DMS53 treated with DMSO at 0.1 percent for 48 hours (cell line): ENCODE results near the gene SLC27A4.
A peak's percentile ranks its signal among the peaks of the same experiment; 100 is the strongest.
"Not testable (repeated sequence)": the region's sequence is repeated elsewhere in the genome, so short reads cannot be mapped to it uniquely, and the experiment has no call there.

Source experiments
- DNase-seq: peaks from one replicate; lab custom pipeline; 2025; ENCODE audit not compliant: unreplicated experiment; lab: John Stamatoyannopoulos, UW

The SLC27A4 gene

GRCh38 chr9:128323791-128324190 is 16.5 kb upstream of the SLC27A4 start:
- no peak for DNase-seq

DNA sequence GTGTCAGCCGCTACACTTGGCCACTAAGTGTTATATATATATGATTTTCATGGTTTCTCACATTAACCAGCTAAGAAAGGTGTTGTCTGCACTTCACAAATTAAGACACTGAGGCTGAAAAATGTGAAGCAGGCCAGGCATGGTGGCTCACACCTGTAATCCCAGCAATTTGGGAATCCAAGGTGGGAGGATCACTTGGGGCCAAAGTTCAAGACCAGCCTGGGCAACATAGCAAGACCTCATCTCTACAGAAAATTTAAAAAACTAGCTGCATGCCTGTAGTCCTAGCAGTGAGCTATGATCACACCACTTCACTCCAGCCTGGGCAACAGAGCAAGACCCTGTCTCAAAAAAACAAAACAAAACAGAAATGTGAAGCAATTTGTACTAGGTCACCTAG is 15.9 kb upstream of the SLC27A4 start:
- DNase-seq: no peak

DNA sequence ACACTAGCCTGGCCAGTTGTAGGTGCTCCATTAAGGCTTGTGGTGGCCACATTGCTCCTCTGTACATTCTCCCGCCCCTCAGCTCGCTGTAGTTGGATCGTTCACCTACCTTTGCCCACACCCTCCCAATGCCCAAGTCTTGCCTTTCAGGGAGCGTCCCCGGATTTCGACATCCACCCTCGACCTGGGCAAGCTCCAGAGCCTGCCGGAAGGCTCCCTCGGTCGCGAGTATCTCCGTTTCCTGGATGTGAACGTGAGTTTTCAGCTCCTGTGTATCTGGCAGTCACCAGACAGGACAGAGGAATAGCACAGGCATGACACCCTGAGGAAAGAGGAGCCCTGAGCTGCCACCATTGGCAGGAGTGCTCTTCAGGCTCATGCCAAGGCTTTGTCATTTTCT is 14.7 kb upstream of the SLC27A4 start:
- no peak for DNase-seq

DNA sequence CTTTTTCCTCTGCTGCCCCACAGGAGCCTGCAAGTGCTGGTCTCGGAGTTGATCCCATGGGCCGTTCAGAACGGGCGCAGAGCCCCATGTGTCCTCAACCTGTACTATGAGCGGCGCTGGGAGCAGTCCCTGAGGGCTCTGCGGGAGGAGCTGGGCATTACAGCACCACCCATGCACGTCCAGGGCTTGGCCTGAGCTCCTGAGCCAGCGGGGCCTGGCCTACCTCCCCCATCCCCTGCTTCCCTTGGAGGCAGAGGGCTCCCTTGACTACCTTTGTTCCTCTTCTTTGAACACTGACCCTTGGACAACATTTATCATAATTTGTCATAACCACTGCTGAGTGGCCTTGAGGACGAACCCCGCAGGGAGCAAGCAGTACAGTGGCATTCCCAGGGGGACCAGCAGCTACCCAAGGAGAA is 6.9 kb upstream of the SLC27A4 start:
- DNase-seq: no peak

GRCh38 chr9:128335161-128335560 is 5.2 kb upstream of the SLC27A4 start:
- DNase-seq: no peak

DNA sequence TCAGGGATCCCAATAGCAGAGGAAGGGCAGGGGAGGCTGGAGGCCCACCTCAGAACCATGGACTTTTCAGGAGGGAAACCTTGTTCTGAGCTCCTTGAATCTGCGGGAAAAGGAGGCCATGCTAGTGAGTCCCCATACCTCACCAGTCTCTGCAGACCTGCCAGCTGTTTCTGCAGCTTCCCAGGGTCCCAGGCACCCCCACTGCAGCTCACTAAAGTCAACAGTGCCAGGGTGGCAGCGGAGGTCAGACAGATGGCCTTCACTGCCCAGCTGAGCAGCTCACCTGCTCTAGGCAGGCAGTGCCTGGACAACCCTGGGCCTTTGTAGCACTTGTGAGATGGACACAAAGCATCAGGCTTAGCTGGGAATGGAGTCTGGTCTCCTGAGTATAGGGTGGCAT is 4.4 kb upstream of the SLC27A4 start:
- no peak for DNase-seq

- DNase-seq: no peak
These were observed 2.4 kb upstream of the SLC27A4 start for GRCh38 chr9:128337936-128338335.

DNA sequence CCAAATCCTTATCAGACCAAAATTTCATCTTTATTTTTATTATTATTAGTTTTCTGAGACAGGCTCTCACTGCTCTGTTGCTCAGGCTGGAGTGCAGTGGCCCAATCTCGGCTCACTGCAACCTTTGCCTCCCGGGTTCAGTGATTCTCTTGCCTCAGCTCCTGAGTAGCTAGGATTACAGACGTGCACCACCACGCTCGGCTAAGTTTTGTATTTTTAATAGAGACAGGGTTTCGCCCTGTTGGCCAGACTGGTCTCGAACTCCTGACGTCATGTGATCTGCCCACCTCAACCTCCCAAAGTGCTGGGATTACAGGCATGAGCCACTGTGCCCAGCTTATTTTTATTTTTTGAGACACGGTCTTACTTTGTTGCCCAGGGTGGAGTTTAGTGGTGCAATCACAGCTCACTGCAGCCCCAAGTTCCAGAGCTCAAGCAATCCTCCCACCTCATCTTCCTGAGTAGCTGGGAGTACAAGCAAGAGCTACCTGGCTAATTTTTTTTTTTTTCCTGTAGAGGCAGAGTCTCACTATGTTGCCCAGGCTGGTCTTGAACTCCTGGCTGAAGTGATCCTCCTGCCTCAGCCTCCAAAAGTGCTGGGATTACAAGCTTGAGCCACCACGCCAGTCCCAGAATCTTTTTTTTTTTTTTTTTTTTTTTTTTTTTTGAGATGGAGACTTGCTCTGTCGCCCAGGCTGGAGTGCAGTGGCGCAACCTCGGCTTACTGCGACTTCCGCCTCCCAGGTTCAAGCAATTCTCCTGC is 1.3 kb upstream of the SLC27A4 start:
- not testable (repeated sequence) for DNase-seq

GRCh38 chr9:128340691-128341434 is 536 bp downstream of the SLC27A4 start:
- DNase-seq: peak; percentile 18

DNA sequence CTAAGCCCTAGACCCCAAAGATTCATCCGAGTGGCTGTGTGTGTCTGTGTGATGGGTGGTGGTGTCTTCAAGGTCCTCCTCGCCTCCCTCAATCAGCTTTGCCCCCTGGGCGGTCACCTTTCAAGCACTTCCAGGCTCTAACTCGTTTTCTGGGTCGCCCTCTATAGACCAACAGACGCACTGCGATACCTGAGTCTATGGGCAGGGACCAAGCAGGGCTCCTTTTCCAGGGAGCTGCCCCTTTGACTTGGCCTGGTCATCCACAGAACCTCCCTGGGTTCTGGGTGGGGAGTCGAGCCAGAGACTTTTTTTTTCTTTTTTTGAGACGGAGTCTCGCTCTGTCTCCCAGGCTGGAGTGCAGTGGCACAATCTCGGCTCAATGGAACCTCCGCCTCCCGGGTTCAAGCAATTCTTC is 1.1 kb downstream of the SLC27A4 start:
- peak; percentile 71 for DNase-seq

DNA sequence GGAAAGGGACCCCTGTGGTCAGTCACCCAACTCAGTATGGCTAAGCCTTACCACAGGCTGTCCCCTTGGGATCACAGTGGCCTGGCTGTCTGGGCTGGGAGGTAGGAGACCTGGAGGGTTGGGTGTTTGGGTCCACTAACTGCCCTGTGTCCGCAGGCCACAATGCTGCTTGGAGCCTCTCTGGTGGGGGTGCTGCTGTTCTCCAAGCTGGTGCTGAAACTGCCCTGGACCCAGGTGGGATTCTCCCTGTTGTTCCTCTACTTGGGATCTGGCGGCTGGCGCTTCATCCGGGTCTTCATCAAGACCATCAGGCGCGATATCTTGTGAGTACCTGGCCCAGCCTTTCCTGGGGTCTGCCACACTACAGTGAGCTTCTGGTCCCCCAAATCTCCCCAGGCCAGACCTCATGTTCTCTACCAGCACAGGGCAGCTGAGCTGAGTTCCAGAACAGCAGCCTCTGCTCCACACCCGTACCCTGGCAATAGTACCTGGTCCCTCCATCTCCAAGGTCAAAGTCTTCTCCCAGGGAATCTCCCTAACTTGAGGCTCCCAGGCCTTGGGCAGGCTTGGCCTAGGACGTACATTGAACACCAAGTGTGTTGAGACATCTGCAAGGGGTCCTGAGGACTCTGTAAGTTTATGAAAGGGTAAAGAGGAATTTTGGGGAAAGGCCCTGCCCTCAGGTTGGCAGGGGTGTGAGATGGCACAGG is 2.8 kb downstream of the SLC27A4 start:
- DNase-seq: no peak

- DNase-seq: no peak
These were observed 3.5 kb downstream of the SLC27A4 start for GRCh38 chr9:128343855-128344254.

- DNase-seq: no peak
These were observed 4.7 kb downstream of the SLC27A4 start for GRCh38 chr9:128344931-128345605.

- DNase-seq: no peak
These were observed 8.8 kb downstream of the SLC27A4 start for GRCh38 chr9:128349125-128349524.

DNA sequence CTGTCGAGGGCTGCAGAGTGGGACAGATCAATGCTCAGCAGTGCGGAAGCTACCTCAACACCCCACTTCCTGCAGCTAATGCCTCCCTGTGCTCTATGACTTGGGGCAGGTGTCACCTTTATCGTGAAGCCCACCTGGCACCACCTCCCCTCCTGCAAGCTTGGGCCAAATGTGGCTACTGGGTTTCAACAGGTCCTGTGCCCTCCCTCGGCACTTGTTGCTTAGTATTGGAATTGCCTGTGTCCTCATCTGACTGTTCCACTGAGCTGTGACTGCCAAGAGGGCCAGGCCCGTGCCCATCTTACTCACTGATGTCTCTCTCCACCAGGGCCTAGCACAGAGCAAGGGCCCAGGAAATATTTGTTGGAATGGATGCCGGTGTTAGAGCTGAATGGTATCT is 9.4 kb downstream of the SLC27A4 start:
- no peak for DNase-seq

- DNase-seq: no peak
These were observed 15.1 kb downstream of the SLC27A4 start for GRCh38 chr9:128355451-128355850.

DNA sequence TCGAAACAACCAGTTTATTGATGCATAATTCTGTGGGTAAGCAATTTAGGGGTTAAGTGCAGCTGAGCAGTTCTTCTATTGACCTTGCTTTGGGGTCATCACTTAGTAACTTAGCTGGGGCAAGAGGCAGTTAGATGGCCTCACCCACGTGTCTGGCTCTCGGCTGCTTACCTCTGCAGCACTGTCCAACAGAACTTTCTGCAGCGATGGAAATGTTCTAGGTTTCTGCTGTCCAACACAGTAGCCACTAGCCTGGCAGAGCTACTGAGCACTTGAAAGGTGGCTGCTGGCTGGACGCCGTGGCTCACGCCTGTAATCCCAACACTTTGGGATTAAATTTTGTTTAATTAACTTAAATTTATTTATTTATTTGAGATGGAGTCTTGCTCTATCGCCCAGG is 17.8 kb downstream of the SLC27A4 start:
- DNase-seq: no peak

DNA sequence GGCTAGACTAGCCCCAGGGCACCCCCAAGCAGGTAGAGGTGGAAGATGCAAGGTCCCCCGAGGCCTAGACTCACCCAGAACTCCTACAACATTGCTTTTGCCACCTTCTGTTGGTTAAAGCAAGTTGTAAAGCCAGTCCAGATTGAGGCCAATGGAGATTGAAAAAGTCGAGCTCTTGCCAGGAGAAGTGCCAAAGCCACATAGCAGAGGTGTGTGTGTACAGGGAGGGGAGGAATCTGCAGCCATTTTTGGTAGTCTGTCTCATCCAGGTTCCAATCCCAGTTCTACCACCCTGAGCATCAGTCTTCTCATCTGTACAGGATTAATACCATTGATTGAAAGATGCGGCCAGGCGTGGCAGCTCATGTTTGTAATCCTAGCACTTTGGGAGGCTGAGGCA is 18.5 kb downstream of the SLC27A4 start:
- DNase-seq: no peak

DNA sequence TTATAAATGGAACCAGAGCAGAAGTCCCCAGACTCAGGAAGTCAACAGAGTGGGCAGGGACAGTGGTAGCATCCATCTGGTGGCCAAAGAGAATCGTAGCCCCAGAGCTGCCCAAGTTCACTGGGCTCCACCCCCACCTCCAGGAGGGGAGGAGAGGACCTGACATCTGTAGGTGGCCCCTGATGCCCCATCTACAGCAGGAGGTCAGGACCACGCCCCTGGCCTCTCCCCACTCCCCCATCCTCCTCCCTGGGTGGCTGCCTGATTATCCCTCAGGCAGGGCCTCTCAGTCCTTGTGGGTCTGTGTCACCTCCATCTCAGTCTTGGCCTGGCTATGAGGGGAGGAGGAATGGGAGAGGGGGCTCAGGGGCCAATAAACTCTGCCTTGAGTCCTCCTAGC is 20.5 kb downstream of the SLC27A4 start:
- no peak for DNase-seq

- DNase-seq: no peak
These were observed 21.1 kb downstream of the SLC27A4 start for GRCh38 chr9:128361296-128361985.
